Left renal cortex interstitium (tissue), 4 donors: ENCODE data around the gene RAB31. TPM values are rescaled to one million over a fixed set of nuclear protein-coding genes. Genes with fewer than 3 reads are reported as not detected.

Source experiments
- DNase-seq, 4 donors: peaks; one replicate each; pipeline ENCODE4 v3.0.0-alpha.2; 2013; ENCODE audit warnings: low read depth in 4 of 4, low spot score in 2 of 4, missing footprints in 1 of 4
- polyA plus RNA-seq, 4 donors: library from polyadenylated mRNA; unstranded; fragments of 120-200 nt; gene quantifications; one replicate each; pipeline ENCODE4 v1.2.1, GENCODE V29; 2013; ENCODE audit not compliant: insufficient read length in 4 of 4

The RAB31 gene
- polyA plus RNA-seq, 4 donors, result 26.1 to 32.5 (median 29.7) TPM

- DNase-seq, result no peak
Observed at GRCh38 chr18:9831036-9831722, 123.1 kb downstream of the RAB31 start.

GRCh38 chr18:9831723-9832199 lies 123.7 kb downstream of the RAB31 start:
- no peak for DNase-seq

GRCh38 chr18:9832871-9833270 lies 124.8 kb downstream of the RAB31 start:
- no peak for DNase-seq

- no peak for DNase-seq
Observed at GRCh38 chr18:9834551-9834950, 126.5 kb downstream of the RAB31 start.

GRCh38 chr18:9835113-9835755 lies 127.1 kb downstream of the RAB31 start:
- DNase-seq, result no peak

GRCh38 chr18:9835825-9836224 lies 127.7 kb downstream of the RAB31 start:
- DNase-seq, result no peak

GRCh38 chr18:9838144-9838877 lies 130.2 kb downstream of the RAB31 start:
- DNase-seq, result no peak

- DNase-seq, result no peak
Observed at GRCh38 chr18:9839211-9839610, 131.1 kb downstream of the RAB31 start.

- no peak for DNase-seq
Observed at GRCh38 chr18:9839853-9840252, 131.8 kb downstream of the RAB31 start.

GRCh38 chr18:9841752-9842151 lies 133.7 kb downstream of the RAB31 start:
- DNase-seq, result no peak

GRCh38 chr18:9842448-9842847 lies 134.3 kb downstream of the RAB31 start:
- no peak for DNase-seq

- no peak for DNase-seq
Observed at GRCh38 chr18:9845256-9845655, 137.2 kb downstream of the RAB31 start.

- DNase-seq, result no peak
Observed at GRCh38 chr18:9846162-9846925, 138.2 kb downstream of the RAB31 start.

- no peak for DNase-seq
Observed at GRCh38 chr18:9848170-9848879, 140.2 kb downstream of the RAB31 start.

GRCh38 chr18:9849407-9850283 lies 141.5 kb downstream of the RAB31 start:
- no peak for DNase-seq

- no peak for DNase-seq
Observed at GRCh38 chr18:9850309-9850708, 142.2 kb downstream of the RAB31 start.

- DNase-seq, result no peak
Observed at GRCh38 chr18:9851511-9851910, 143.4 kb downstream of the RAB31 start.

GRCh38 chr18:9852266-9853081 lies 144.4 kb downstream of the RAB31 start:
- no peak for DNase-seq
